H9 (cell line): ENCODE results near the gene LLGL2. TPM values are rescaled to one million over a fixed set of nuclear protein-coding genes. Genes with fewer than 3 reads are reported as not detected.
A peak's percentile ranks its signal among the peaks of the same experiment; 100 is the strongest.

Source experiments
- DNase-seq: peaks from one replicate; pipeline ENCODE4 v3.0.0-alpha.2; 2017
- H2AFZ ChIP-seq: one replicate; pipeline ENCODE4 v1.6.1; 2013; ENCODE audit warnings: mild to moderate bottlenecking, low read length, control low read depth, moderate library complexity
- H2AK5ac ChIP-seq: 2 replicates; pipeline ENCODE4 v1.6.1; 2013; ENCODE audit warnings: low read length, control low read depth, mixed read lengths; ENCODE audit not compliant: insufficient read length
- H2BK120ac ChIP-seq: one replicate; pipeline ENCODE4 v1.6.1; 2013; ENCODE audit warnings: low read depth, mild to moderate bottlenecking, low read length, control low read depth, inconsistent platforms; ENCODE audit not compliant: poor library complexity, severe bottlenecking
- H2BK12ac ChIP-seq: 2 replicates; pipeline ENCODE4 v1.6.1; 2013; ENCODE audit warnings: low read length, control low read depth, mixed read lengths, low read depth; ENCODE audit not compliant: insufficient read length
- H2BK15ac ChIP-seq: 2 replicates; pipeline ENCODE4 v1.6.1; 2013; ENCODE audit warnings: low read depth, low read length, control low read depth
- H2BK20ac ChIP-seq: one replicate; pipeline ENCODE4 v1.6.1; 2013; ENCODE audit warnings: low read depth, mild to moderate bottlenecking, low read length, control low read depth, inconsistent platforms; ENCODE audit not compliant: poor library complexity, severe bottlenecking
- H2BK5ac ChIP-seq: 2 replicates; pipeline ENCODE4 v1.6.1; 2013; ENCODE audit warnings: low read length, control low read depth, mixed read lengths; ENCODE audit not compliant: insufficient read length
- H3K14ac ChIP-seq: 2 replicates; pipeline ENCODE4 v1.6.1; 2013; ENCODE audit warnings: low read length, control low read depth; ENCODE audit not compliant: insufficient read depth
- H3K18ac ChIP-seq: 2 replicates; pipeline ENCODE4 v1.6.1; 2013; ENCODE audit warnings: low read depth, mild to moderate bottlenecking, mixed read lengths, low read length, control low read depth; ENCODE audit not compliant: insufficient read length
- H3K23ac ChIP-seq: 2 replicates; pipeline ENCODE4 v1.6.1; 2013; ENCODE audit warnings: low read length, control low read depth, mixed read lengths, low read depth; ENCODE audit not compliant: insufficient read length
- H3K23me2 ChIP-seq: 2 replicates; pipeline ENCODE4 v1.6.1; 2013; ENCODE audit warnings: low read depth, mild to moderate bottlenecking, mixed read lengths, low read length, control low read depth; ENCODE audit not compliant: insufficient read length, poor library complexity, severe bottlenecking
- H3K27ac ChIP-seq: 2 replicates; pipeline ENCODE4 v1.5.1; 2013; ENCODE audit warnings: low read length, control low read depth, mixed read lengths, low read depth; ENCODE audit not compliant: insufficient read length
- H3K27me3 ChIP-seq: 2 replicates; pipeline ENCODE4 v1.6.1; 2013; ENCODE audit warnings: low read length, control low read depth, inconsistent platforms; ENCODE audit not compliant: insufficient read depth
- H3K4ac ChIP-seq: 2 replicates; pipeline ENCODE4 v1.6.1; 2013; ENCODE audit warnings: low read depth, mild to moderate bottlenecking, control low read depth, inconsistent platforms, low read length, moderate library complexity
- H3K4me1 ChIP-seq: 2 replicates; pipeline ENCODE4 v1.6.1; 2013; ENCODE audit warnings: low read length, control low read depth, inconsistent platforms; ENCODE audit not compliant: insufficient read depth
- H3K4me2 ChIP-seq: 2 replicates; pipeline ENCODE4 v1.6.1; 2013; ENCODE audit warnings: low read length, control low read depth, mixed read lengths; ENCODE audit not compliant: insufficient read length, insufficient read depth
- H3K56ac ChIP-seq: 2 replicates; pipeline ENCODE4 v1.6.1; 2013; ENCODE audit warnings: low read depth, mild to moderate bottlenecking, mixed read lengths, low read length, control low read depth; ENCODE audit not compliant: insufficient read length
- H3K79me1 ChIP-seq: 2 replicates; pipeline ENCODE4 v1.6.1; 2013; ENCODE audit warnings: low read depth, mild to moderate bottlenecking, moderate library complexity, low read length, control low read depth, inconsistent platforms; ENCODE audit not compliant: insufficient read depth, poor library complexity, severe bottlenecking
- H3K79me2 ChIP-seq: 2 replicates; pipeline ENCODE4 v1.6.1; 2013; ENCODE audit warnings: low read length, control low read depth, inconsistent platforms; ENCODE audit not compliant: insufficient read depth
- H3K9ac ChIP-seq: 2 replicates; pipeline ENCODE4 v1.6.1; 2013; ENCODE audit warnings: low read length, control low read depth, mixed read lengths; ENCODE audit not compliant: insufficient read length; ENCODE audit errors: extremely low read depth
- H3K9me3 ChIP-seq: one replicate; pipeline ENCODE4 v1.6.1; 2013; ENCODE audit warnings: low read depth, low read length, inconsistent platforms; ENCODE audit not compliant: control insufficient read depth
- H3T11ph ChIP-seq: one replicate; pipeline ENCODE4 v1.6.1; 2013; ENCODE audit warnings: mild to moderate bottlenecking, low read length, control low read depth, inconsistent platforms
- H4K20me1 ChIP-seq: one replicate; pipeline ENCODE4 v1.6.1; 2013; ENCODE audit not compliant: control insufficient read depth, insufficient read length, insufficient read depth
- H4K5ac ChIP-seq: 2 replicates; pipeline ENCODE4 v1.6.1; 2013; ENCODE audit warnings: low read depth, mild to moderate bottlenecking, mixed read lengths, low read length, control low read depth; ENCODE audit not compliant: insufficient read length
- H4K8ac ChIP-seq: replicated peaks from 2 replicates; pipeline ENCODE4 v1.6.1; 2013; ENCODE audit warnings: low read length, control low read depth, mixed read lengths, low read depth; ENCODE audit not compliant: insufficient read length
- H4K91ac ChIP-seq: 2 replicates; pipeline ENCODE4 v1.6.1; 2013; ENCODE audit warnings: low read depth, mild to moderate bottlenecking, moderate library complexity, mixed read lengths, low read length, control low read depth; ENCODE audit not compliant: insufficient read length
- H3K27ac Mint-ChIP-seq, 3 experiments: 2 replicates in 2 of 3; 3 replicates in 1 of 3; pipeline ENCODE4 v1.8.0; 2020 to 2021; ENCODE audit warnings: mixed read lengths in 3 of 3, mild to moderate bottlenecking in 1 of 3, moderate library complexity in 1 of 3
- H3K27me3 Mint-ChIP-seq: 2 replicates; pipeline ENCODE4 v1.8.0; 2021; ENCODE audit warnings: low read depth, mild to moderate bottlenecking, moderate library complexity, mixed read lengths
- H3K36me3 Mint-ChIP-seq, 3 experiments: 2 replicates in 2 of 3; 3 replicates in 1 of 3; pipeline ENCODE4 v1.8.0; 2020 to 2021; ENCODE audit warnings: low read depth in 3 of 3, mixed read lengths in 3 of 3; ENCODE audit not compliant: insufficient read depth in 1 of 3
- H3K4me1 Mint-ChIP-seq, 2 experiments: 2 replicates each; pipeline ENCODE4 v1.8.0; 2020; ENCODE audit warnings: mixed read lengths in 2 of 2
- H3K4me3 Mint-ChIP-seq, 2 experiments: 2 replicates in 1 of 2; 3 replicates in 1 of 2; pipeline ENCODE4 v1.8.0; 2020 to 2021; ENCODE audit warnings: mild to moderate bottlenecking in 2 of 2, mixed read lengths in 2 of 2, moderate library complexity in 1 of 2
- H3K9me3 Mint-ChIP-seq, 2 experiments: 2 replicates in 1 of 2; 3 replicates in 1 of 2; pipeline ENCODE4 v1.8.0; 2020; ENCODE audit warnings: mild to moderate bottlenecking in 2 of 2, mixed read lengths in 2 of 2, moderate library complexity in 1 of 2
- CTCF ChIP-seq: fragments of 200-600 bp; sonication (generic); conservative IDR thresholded peaks from 3 replicates; pipeline ENCODE4 v1.8.0; 2021; ENCODE audit warnings: antibody characterized with exemption, mild to moderate bottlenecking
- WGBS: extraction: QIAGEN DNeasy Blood & Tissue Kit; methylation state at CpG from one replicate; pipeline ENCODE4 v1.1.7; 2013; ENCODE audit warnings: missing lambda C conversion rate, low lambda C conversion rate, mixed read lengths; ENCODE audit not compliant: insufficient read length; ENCODE audit errors: extremely low coverage; 5-methylcytosine and 5-hydroxymethylcytosine counted together
- total RNA-seq: library from RNA; stranded (reverse); gene quantifications from 2 replicates; pipeline ENCODE4 v1.2.1, GENCODE V29; 2021

The LLGL2 gene
- total RNA-seq, 1 experiment from 2014 or later = 90.4 TPM

DNA sequence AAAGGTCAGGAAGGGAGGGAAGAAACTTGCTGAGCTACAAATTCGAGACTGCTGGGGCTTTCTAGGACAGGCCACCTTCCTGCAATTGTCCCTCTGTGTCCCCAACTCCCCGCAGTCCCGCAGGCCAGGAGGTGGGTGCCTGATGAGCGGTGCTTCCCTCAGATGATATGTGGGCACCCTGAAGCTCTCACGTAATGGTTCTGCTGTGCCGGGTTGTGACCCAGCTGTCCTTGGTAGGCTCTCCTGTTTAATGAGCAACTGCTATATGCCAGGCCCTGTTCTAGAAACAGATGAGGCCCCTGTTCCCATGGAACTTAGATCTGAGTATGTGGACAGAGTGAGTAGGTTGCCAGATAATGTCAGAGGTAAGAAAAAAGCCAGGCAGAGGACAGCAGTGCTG lies 40.1 kb downstream of the LLGL2 start:
- no peaks in the 10 kb centered on the region for H3K79me2 ChIP-seq
- no peak overlapping the region for H3K14ac ChIP-seq
- peak overlapping the region in 1 of 3 experiments; percentile 71; a peak in 2 of 7 replicates for H3K27ac Mint-ChIP-seq
- no peak overlapping the region for H3K4ac ChIP-seq
- H3T11ph ChIP-seq = no peak overlapping the region
- no peak for DNase-seq
- H3K79me1 ChIP-seq = no peaks in the 10 kb centered on the region
- no peak overlapping the region for H2BK20ac ChIP-seq
- no peak overlapping the region for H3K56ac ChIP-seq
- WGBS = no CpG with 5 or more reads among the region's 6 CpGs
- H3K4me3 Mint-ChIP-seq = no peak overlapping the region
- H3K23me2 ChIP-seq = no peaks in the 10 kb centered on the region
- H4K91ac ChIP-seq = no peak overlapping the region
- H2BK12ac ChIP-seq = no peak overlapping the region
- no peak overlapping the region for H3K4me2 ChIP-seq
- H3K4me1 Mint-ChIP-seq = no peaks in the 10 kb centered on the region
- TF ChIP-seq CTCF = no peak
- no peak overlapping the region for H3K9ac ChIP-seq
- H3K27me3 ChIP-seq = no peaks in the 10 kb centered on the region
- H4K20me1 ChIP-seq = no peaks in the 10 kb centered on the region
- no peaks in the 10 kb centered on the region for H3K9me3 Mint-ChIP-seq
- no peak overlapping the region for H3K27ac ChIP-seq
- peaks cover 0 to 31% (median 16%) of the 10 kb centered on the region in 3 experiments; a peak in 5 of 7 replicates for H3K36me3 Mint-ChIP-seq
- H2AFZ ChIP-seq = no peak overlapping the region
- H2BK5ac ChIP-seq = no peak overlapping the region
- H3K27me3 Mint-ChIP-seq = no peaks in the 10 kb centered on the region
- no peak overlapping the region for H3K18ac ChIP-seq
- no peaks in the 10 kb centered on the region for H3K4me1 ChIP-seq
- H2AK5ac ChIP-seq = no peak overlapping the region
- no peaks in the 10 kb centered on the region for H3K9me3 ChIP-seq
- no peak overlapping the region for H2BK15ac ChIP-seq
- H4K8ac ChIP-seq = no peak overlapping the region
- H3K23ac ChIP-seq = no peak overlapping the region
- H2BK120ac ChIP-seq = no peak overlapping the region
- H4K5ac ChIP-seq = no peak overlapping the region
